Measurements from ENCODE around the gene SIRT6.
"Not testable (repeated sequence)": the region's sequence is repeated elsewhere in the genome, so short reads cannot be mapped to it uniquely, and the experiment has no call there.

SIRT6 gene

DNA sequence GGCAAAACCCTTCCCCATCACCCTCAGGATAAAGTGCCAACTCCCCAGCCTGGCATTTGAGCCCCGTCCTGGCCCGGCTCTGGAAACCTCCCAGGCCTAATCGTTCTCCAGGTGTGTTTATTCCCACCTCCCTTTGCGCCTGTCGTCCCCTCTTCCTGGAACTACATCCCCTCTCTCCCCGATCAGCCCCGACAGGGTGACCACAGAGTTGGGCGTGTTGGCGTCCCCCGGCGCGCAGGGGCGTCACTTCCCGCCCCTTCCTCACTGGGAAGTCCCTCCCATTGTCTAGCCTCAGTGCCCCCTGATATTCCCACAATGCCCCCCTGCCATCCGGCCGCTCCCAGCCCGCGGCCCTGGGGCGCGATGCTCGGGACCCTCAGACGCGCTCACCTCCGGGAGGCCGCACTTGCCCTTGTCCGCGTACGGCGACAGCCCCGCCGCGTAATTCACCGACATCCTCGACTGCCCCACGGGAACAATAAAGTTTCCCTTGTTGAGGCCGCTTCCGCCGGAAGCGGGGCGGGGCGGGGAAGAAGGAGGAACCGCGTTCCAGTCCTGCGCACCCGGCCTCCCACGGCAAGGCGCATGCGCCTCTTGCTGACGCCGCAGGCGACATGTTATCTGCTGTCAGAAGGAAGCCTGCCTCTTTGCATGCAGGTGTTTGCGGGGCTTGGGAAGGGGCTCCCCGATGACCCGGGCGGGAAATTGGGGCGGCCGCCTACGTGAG, at the start of gene SIRT6, which contains the start of gene ANKRD24:
SIRT6 (minus strand) TSS at position 480 of the 727 bp plus-strand sequence; CDS start at position 456, 24 bp downstream.
ANKRD24 (plus strand) TSS at position 606 of the 727 bp plus-strand sequence. CDS start 3,737 bp downstream, outside the sequence.
- peak; percentile 100 for DNase-seq (ENCODE audit: low spot score)

DNA sequence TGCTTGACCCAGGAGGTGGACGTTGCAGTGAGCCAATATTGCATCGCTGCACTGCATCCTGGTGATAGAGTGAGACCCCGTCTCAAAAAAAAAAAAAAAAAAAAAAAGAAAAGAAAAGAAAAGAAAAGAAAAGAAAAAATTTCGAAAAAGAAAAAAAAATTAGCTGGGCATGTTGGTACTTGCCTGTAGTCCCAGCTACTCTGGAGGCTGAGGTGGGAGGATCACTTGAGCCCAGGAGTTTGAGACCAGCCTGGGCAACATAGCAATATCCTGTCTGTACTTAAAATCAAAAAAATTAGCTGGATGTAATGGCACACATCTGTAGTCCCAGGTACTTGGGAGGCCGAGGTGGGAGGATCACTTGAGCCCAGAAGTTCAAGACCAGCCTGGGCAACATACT, 49.8 kb upstream of the SIRT6 start:
- not testable (repeated sequence) for DNase-seq (ENCODE audit: low spot score)

DNA sequence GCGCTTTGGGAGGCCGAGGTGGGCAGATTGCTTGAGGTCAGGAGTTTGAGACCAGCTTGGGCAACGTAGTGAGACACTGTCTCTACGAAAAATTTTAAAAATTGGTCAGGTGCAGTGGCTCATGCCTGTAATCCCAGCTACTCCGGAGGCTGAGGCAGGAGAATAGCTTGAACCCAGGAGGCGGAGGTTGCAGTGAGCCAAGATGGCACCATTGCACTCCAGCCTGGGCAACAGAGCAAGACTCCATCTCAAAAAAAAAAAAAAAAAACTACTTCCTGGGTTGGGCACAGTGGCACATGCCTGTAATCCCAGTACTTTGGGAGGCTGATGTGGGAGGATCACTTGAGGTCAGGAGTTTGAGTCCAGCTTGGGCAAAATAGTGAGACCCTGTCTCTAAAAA, 49.2 kb upstream of the SIRT6 start:
- DNase-seq (ENCODE audit: low spot score) = not testable (repeated sequence)

DNA sequence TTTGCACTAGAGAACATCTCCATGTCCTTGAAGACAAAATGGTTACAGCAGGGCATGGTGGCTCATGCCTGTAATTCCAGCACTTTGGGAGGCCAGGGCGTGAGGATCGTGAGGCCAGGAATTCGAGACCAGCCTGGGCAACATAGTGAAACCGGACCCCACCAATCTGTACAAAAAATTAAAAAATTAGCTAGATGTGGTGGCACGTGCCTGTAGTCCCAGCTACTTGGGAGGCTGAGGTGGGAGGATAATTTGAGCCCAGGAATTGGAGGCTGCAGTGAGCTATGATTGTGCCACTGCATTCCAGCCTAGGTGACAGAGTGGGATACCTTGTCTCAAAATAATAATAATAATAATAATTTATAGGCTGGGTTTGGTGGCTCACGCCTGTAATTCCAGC, 47.9 kb upstream of the SIRT6 start:
- not testable (repeated sequence) for DNase-seq (ENCODE audit: low spot score)

DNA sequence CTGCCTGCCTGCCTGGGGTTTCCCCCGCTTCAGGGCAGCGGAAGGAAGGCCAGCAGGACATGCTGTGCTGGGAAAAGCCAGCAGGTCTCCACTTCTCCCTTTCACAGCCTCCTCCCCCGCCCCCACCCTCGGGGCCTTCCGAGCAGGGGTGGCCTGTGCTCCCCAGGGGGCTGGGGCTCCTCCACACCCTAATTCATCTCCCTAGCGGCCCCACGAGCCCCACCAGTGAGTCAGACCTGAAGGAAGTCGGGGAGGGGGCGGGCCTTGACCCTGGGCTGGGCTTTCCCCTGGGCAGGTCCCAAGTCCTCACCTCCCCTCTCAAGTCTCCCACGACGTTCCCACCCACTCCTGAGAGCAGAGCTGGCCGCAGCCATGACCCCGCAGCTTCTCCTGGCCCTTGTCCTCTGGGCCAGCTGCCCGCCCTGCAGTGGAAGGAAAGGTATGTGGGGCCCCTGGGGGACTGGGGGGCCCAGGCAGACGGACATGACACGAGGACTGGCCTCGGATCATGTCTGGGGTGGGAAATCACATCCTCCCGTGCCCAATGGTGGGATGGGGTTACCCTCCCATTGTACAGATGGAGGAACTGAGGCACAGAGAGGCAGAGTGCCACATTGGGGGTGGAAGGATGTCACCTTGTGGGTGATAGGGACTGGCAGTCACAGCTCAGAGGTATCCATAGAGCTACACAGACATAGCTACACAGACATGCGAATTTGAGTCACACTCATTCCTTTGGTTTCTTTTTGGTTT, 47.0 kb upstream of the SIRT6 start, which contains the start of gene EBI3:
EBI3 (plus strand) TSS at position 345 of the 753 bp plus-strand sequence; CDS start at position 373, 28 bp downstream.
- DNase-seq (ENCODE audit: low spot score) = peak; percentile 44

DNA sequence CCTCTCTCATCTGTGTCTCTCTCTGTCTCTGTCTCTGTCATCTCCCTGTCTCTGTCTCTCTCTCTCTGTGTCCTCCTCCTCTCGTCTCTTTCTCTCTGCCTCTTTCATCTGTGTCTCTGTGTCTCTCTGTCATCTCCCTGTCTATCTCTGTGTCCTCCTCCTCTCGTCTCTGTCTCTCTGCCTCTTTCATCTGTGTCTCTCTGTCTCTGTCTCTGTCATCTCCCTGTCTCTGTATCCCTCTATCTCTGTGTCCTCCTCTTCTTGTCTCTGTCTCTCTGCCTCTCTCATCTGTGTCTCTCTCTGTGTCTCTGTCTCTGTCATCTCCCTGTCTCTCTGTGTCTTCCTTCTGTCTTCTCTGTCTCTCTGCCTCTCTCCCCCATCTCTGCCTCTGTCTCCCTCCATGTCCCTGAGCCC, 46.4 kb upstream of the SIRT6 start:
- DNase-seq (ENCODE audit: low spot score) = no peak

DNA sequence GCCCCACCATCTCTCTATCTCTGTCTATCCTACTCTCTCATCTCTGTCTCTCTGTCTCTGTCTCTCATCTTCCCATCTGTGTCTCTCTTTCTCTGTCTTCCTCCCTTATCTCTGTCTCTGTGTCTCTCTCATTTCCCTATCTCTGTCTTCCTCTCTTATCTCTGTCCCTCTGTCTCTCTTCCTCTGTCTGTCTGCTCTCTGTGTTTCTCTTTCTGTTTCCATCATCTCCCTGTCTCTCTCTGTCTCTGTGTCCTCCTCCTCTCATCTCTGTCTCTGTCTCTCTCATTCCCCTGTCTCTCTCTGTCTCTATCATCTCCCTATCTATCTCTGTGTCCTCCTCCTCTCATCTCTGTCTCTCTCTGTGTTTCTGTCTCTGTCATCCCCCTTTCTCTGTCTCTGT, 45.4 kb upstream of the SIRT6 start:
- DNase-seq (ENCODE audit: low spot score) = no peak

DNA sequence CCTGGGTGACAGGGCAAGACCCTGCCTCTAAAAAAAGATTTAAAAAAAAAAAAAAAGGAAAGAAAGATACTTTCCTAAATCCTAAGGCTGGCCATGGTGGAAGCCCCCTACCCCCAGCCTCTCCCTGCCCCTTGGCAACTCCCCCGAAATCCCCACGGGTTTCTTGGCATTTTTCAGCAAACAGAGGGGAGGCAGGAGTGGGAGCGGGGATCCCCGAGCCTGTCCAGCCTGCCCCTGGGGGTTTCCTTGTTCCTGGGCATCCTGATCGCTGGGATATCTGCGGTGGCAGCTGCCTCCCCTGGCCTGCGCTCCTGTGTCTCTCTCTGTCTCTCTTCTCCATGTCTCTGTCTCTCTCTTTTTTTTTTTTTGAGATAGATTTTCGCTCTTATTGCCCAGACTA, 43.5 kb upstream of the SIRT6 start:
- DNase-seq (ENCODE audit: low spot score) = no peak

DNA sequence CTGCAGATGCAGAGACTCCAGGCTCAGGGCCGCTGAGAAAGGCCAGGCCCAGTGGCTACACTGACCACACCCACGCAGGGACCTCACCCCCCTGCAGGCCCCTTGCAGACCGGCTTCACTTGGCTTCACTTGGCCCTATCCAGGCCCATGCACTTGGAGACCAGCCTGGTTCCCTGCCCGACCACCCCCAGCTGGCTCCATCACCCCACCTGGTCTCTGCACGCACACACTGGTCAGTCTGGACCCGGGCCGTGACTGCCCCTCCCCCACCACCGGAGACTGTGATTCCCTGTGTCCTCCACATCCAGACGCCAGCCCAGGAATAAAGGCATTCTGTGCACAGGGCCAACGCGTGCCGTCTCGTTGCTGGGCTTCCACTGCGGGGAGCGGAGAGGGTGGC, 42.1 kb upstream of the SIRT6 start:
- no peak for DNase-seq (ENCODE audit: low spot score)

DNA sequence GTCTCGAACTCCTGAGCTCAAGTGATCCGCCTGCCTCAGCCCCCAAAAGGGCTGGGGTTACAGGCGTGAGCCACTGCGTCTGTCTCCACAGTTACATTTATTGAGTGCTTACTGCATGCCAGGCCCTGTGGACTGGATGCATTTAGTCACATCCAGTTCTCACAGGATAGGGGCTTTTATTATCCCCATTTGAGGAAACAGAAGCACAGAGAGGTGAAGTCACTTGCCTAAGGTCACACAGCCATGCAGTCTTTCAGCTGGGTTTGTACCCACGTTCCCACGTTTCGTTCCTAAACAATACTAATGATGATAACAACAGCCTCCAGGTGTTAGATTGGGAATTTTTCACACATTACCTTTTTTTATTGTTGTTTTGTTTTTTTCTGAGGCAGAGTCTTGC, 37.8 kb upstream of the SIRT6 start:
- no peak for DNase-seq (ENCODE audit: low spot score)

DNA sequence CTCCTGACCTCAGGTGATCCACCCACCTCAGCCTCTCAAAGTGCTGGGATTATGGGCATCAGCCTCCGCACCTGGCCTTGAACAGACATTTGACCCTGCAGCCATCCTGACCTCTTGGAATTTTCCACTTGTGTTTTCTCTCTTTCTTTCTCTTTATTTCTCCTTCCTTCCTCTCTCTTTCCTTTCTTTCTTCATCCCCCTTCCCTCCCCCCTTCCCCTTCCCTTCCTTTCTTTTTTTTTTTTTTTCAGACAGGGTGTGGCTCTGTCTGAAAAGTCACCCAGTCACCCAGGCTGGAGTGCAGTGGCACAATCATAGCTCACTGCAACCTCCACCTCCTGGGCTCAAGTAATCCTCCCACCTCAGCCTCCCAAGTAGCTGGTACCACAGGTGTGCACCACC, 36.2 kb upstream of the SIRT6 start:
- not testable (repeated sequence) for DNase-seq (ENCODE audit: low spot score)

DNA sequence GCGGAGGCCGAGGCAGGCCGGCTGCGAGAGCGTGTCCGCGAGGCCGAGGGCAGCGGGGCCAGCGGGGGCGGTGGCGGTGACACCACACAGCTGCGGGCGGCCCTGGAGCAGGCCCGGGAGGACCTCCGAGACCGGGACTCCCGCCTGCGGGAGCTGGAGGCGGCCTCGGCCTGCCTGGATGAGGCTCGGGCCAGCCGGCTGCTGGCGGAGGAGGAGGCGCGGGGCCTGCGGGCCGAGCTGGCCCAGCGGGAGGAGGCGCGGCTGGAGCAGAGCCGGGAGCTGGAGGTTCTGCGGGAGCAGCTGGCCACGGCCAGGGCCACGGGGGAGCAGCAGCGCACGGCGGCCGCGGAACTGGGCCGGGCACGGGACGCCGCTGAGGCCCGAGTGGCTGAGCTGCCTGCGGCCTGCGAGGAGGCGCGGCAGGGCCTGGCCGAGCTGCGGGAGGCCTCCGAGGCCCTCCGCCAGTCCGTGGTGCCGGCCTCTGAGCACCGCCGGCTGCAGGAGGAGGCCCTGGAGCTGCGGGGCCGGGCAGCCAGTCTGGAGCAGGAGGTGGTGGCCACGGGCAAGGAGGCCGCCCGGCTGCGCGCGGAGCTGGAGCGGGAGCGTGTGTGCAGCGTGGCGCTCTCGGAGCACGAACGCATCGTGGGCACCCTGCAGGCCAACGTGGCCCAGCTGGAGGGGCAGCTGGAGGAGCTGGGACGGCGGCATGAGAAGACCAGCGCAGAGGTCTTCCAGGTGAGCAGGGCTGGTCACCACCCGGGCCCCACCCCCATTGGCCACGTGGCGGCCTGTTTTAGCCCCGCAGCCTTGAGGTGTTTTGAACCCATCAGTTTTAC, 35.3 kb upstream of the SIRT6 start:
- no peak for DNase-seq (ENCODE audit: low spot score)

DNA sequence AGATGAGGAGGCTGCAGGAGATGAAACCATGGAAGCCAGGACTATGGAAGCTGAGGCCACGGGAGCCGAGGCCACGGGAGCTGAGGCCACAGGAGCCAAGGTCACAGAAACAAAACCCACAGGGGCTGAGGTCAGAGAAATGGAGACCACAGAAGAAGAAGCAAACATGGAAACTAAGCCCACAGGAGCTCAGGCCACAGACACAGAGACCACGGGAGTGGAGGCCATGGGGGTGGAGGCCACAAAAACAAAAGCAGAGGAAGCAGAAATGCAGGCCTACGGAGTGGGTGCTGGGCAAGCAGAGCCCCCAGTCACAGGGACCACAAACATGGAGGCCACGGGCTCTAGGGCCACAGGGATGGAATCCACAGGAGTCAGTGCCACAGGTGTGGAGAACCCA, 34.5 kb upstream of the SIRT6 start:
- no peak for DNase-seq (ENCODE audit: low spot score)

DNA sequence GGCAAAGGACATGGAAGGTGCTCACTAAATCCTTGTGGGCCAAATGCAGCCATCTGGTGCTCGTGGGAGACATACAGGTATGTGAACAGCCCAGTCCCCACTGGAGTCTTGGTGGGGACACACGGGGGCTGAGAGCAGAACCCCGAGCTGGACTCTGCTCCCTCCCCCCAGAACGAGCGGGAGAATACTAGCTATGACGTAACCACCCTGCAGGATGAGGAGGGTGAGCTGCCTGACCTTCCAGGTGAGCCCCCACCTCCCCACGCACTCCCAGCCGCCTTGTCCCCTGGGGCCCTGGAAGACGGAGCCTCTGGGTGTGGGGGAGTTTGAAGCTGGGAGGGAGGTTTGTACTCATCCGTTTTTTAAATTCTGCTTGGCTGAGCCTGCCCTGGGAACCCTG, 33.4 kb upstream of the SIRT6 start:
- no peak for DNase-seq (ENCODE audit: low spot score)

DNA sequence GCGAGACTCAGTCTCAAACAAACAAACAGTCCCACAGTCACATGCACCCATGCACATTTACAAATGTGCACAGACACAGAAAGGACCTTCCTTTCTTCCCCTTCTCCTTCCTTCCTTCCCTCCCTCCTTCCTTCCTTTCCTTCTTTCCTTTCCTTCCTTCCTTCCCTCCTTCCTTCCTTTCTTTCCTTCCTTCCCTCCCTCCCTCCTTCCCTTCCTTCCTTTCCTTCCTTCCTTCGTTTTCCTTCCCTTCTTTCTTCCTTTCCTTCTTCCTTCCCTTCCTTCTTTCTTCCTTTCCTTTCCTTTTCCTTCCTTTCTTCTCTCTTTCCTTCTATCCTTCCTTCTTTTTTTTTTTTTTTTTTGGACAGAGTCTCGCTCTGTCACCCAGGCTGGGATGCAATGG, 30.8 kb upstream of the SIRT6 start:
- DNase-seq (ENCODE audit: low spot score) = no peak

DNA sequence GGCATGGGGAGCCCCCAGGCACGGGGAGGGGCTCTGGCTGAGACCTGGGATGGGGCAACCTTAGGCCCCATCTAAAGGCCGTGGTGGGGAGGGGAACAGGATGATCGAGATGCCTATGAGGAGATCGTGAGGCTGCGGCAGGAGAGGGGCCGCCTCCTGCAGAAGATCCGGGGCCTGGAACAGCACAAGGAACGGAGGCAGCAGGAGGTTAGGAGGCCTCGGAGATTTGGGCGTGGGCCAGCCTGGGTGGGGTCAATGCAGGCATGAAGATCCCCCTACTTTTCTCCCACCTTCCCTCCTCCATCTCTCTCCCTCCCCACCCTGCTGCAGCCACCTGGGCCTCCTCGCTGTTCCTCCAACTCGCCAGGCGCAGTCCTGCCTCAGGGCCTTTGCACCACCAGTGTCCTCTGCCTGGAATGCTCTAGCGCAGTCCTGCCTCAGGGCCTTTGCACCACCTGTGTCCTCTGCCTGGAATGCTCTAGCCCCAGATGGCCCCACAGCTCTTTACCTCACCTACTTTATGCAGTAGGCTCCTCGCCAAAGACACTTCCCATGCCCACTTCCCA, 27.9 kb upstream of the SIRT6 start:
- no peak for DNase-seq (ENCODE audit: low spot score)

DNA sequence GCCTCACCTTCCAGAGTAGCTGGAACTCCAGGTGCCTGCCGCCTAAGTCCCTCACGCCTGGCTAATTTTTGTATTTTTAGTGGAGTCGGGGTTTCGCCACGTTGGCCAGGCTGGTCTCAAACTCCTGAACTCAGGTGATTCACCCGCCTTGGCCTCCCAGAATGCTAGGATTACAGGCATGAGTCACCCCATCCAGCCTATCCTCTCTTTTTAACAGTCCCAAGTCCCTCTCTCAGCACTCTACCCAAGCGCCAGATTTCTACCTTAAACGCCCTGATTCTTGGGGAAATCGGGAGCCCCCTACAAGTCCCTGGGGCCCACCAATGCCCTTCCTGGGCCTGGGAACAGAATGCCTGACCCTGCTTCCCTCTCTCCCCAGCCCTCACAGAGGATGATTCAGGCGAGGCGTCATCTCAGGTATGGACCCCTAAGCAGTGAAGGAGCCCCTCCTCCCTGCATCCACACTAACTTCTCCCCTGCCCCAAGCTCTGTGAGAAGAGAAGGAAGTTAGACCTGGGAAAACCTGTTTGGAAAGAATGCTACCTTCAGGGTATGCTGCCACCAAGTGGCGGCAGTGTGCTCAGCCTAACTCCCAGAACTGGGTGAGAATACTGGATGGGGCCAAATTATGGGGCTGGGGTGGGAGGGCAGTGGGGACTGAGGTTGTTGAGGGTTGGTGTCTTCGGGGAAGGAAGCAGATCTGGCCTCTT, 26.2 kb upstream of the SIRT6 start:
- DNase-seq (ENCODE audit: low spot score) = peak; percentile 55

DNA sequence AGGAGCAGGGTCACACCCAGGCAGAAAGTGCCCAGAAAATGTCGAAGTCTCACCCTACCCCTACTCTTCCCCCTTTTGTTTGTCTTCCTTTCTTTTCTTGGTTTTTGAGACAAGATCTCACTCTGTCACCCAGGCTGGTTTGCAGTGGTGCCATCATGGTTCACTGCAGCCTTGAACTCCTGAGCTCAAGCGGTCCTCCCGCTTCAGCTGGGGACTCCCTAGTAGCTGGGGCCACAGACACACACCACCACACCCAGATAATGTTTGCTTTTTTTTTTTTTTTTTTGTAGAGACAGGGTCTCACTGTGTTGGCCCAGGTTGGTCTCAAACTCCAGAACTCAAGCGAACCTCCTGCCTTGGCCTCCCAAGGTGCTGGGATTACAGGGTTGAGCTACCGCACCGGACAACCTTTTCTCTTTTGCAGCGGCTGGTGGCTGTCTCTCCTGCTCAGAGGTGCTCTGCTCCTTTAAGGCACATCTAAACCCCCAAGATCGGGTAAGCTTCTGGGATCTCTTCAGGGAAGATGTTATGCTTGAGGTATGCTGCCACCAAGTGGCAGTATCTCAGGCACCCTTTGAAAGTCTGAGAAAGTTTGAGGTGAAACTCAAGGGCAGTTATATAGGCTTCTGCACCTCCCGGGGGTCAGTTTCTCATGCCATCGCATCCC, 24.6 kb upstream of the SIRT6 start:
- peak; percentile 70 for DNase-seq (ENCODE audit: low spot score)

DNA sequence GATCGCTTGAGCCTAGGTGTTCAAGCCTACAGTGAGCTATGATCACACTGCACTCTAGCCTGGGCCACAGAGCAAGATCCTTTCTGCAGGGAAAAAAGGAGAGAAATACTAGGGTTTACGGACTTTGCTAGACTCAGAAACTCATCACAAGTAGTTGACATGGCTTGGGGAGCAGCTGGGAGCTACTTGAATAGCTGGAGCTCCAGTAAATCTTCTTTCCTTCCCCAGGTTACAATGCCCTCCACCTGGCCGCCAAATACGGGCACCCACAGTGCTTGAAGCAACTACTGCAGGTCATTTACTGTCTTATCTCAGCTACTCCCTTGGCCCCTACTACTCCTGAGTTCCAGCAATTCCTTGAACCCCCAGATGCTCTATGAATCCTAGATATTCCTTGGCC, 19.4 kb upstream of the SIRT6 start:
- no peak for DNase-seq (ENCODE audit: low spot score)

DNA sequence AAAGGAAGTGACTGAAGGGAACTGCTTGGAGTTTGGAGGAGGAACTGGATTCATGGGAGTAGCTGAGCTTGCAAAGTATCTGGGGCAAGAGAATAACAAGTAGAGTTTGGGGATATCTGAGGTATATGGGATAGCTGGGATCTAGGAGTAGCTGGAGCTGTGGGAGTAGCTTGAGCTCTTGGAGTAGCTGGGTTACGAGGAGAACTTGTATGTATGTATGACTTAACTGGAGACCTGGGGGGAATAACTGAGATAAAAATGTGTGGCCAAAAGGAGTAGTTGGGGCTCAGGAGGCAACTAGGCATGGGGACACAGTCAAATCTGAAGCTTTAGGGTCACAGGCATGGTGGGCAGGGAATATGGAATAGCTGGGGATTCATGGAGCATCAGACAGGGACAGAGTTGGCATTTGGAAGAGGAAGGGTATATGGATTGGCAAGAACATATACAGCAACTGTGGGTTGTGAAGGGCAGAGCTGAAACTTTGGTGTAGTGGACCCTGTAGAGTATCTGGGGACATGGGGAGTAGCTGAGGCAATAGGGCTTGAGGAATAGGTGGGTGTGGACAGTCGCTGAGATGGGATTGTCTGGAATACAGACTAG, 18.7 kb upstream of the SIRT6 start:
- DNase-seq (ENCODE audit: low spot score) = no peak

Data from hepatic stellate cell (primary cell).